IMR-90 (cell line): ENCODE results near the gene FBXL20. TPM values are rescaled to one million over a fixed set of nuclear protein-coding genes. Genes with fewer than 3 reads are reported as not detected.

ENCODE experiments used
- ATAC-seq: fragments of 200-7000 bp; cut with Tn5 transposase; 2 replicates; pipeline ENCODE4 v1.9.1; 2020; ENCODE audit warnings: low read depth, mild to moderate bottlenecking, moderate library complexity
- BruUV-seq: library from RNA; stranded (reverse); fragments of 400-500 nt; replicated peaks from 2 replicates; lab custom pipeline; 2021; lab: Mats Ljungman, UMichigan
- CTCF ChIA-PET: fragments of 300-600 bp; formaldehyde crosslinking; extraction: SDS; loops from one replicate; lab custom pipeline; 2021; ENCODE audit warnings: antibody characterized with exemption; lab: Yijun Ruan, JAX
- POLR2A ChIA-PET: fragments of 300-600 bp; sonication (Branson Sonifier 250); formaldehyde crosslinking; loops from one replicate; lab custom pipeline; 2022; ENCODE audit warnings: antibody characterized with exemption; ENCODE audit not compliant: unreplicated experiment; lab: Charles Lee
- DNase-seq: peaks from one replicate; pipeline ENCODE4 v3.0.0; 2013
- H2AFZ ChIP-seq: replicated peaks from 2 replicates; pipeline ENCODE3; 2013; ENCODE audit warnings: low read length, mild to moderate bottlenecking; ENCODE audit not compliant: poor library complexity
- H2AK5ac ChIP-seq: 2 replicates; pipeline ENCODE4 v1.6.1; 2013; ENCODE audit warnings: low read depth, low read length, inconsistent platforms
- H2AK9ac ChIP-seq: replicated peaks from 2 replicates; pipeline ENCODE3; 2013; ENCODE audit warnings: mild to moderate bottlenecking, low read depth, low read length, moderate library complexity; ENCODE audit not compliant: poor library complexity
- H2BK120ac ChIP-seq: 2 replicates; pipeline ENCODE4 v1.6.1; 2013; ENCODE audit warnings: low read depth, low read length, inconsistent platforms
- H2BK15ac ChIP-seq: 3 replicates; pipeline ENCODE4 v1.6.1; 2013; ENCODE audit warnings: low read depth, low read length, inconsistent platforms
- H2BK20ac ChIP-seq: 2 replicates; pipeline ENCODE4 v1.6.1; 2013; ENCODE audit warnings: low read depth, mild to moderate bottlenecking, inconsistent platforms, low read length, moderate library complexity
- H2BK5ac ChIP-seq: 2 replicates; pipeline ENCODE4 v1.6.1; 2013; ENCODE audit warnings: mild to moderate bottlenecking, low read depth, low read length, inconsistent platforms; ENCODE audit not compliant: poor library complexity, severe bottlenecking
- H3K14ac ChIP-seq: replicated peaks from 2 replicates; pipeline ENCODE4 v1.6.1; 2013; ENCODE audit warnings: low read depth, low read length, inconsistent platforms
- H3K18ac ChIP-seq: 2 replicates; pipeline ENCODE4 v1.6.1; 2013; ENCODE audit warnings: low read depth, low read length, control low read depth
- H3K23ac ChIP-seq: 2 replicates; pipeline ENCODE4 v1.6.1; 2013; ENCODE audit warnings: low read depth, low read length, inconsistent platforms
- H3K27ac ChIP-seq: 2 replicates; pipeline ENCODE4 v1.5.1; 2013; ENCODE audit warnings: mild to moderate bottlenecking, control low read depth, low read length; ENCODE audit not compliant: insufficient read depth
- H3K27me3 ChIP-seq: 2 replicates; pipeline ENCODE4 v1.6.1; 2013; ENCODE audit warnings: low read length; ENCODE audit not compliant: control insufficient read depth, insufficient read depth
- H3K36me3 ChIP-seq: 2 replicates; pipeline ENCODE4 v1.6.1; 2013; ENCODE audit warnings: low read length, mixed read lengths; ENCODE audit not compliant: control insufficient read depth, insufficient read depth
- H3K4ac ChIP-seq: 2 replicates; pipeline ENCODE4 v1.6.1; 2013; ENCODE audit warnings: low read depth, low read length, inconsistent platforms
- H3K4me1 ChIP-seq: 2 replicates; pipeline ENCODE4 v1.6.1; 2013; ENCODE audit warnings: low read length, mixed read lengths; ENCODE audit not compliant: control insufficient read depth, insufficient read depth
- H3K4me2 ChIP-seq: 2 replicates; pipeline ENCODE4 v1.6.1; 2013; ENCODE audit warnings: low read depth, mild to moderate bottlenecking, control low read depth, low read length, moderate library complexity
- H3K4me3 ChIP-seq: 2 replicates; pipeline ENCODE4 v1.5.1; 2013; ENCODE audit warnings: low read depth, mild to moderate bottlenecking, control low read depth, low read length, moderate library complexity; ENCODE audit not compliant: insufficient read depth
- H3K56ac ChIP-seq: 2 replicates; pipeline ENCODE4 v1.6.1; 2013; ENCODE audit warnings: low read length, inconsistent platforms; ENCODE audit not compliant: insufficient read depth; ENCODE audit errors: extremely low read depth
- H3K79me1 ChIP-seq, 2 experiments: 2 replicates each; pipeline ENCODE4 v1.6.1; 2013; ENCODE audit warnings: low read length in 2 of 2, inconsistent platforms in 1 of 2, low read depth in 1 of 2
- H3K9ac ChIP-seq: 2 replicates; pipeline ENCODE4 v1.6.1; 2013; ENCODE audit warnings: low read depth, low read length, control low read depth
- H3K9me1 ChIP-seq: 2 replicates; pipeline ENCODE4 v1.6.1; 2013; ENCODE audit warnings: low read length, inconsistent platforms; ENCODE audit not compliant: insufficient read depth
- H3K9me3 ChIP-seq: 2 replicates; pipeline ENCODE4 v1.6.1; 2013; ENCODE audit warnings: low read length; ENCODE audit not compliant: control insufficient read depth, insufficient read depth
- H4K20me1 ChIP-seq: 2 replicates; pipeline ENCODE4 v1.6.1; 2013; ENCODE audit warnings: low read length, inconsistent platforms; ENCODE audit not compliant: insufficient read depth
- H4K5ac ChIP-seq: 2 replicates; pipeline ENCODE4 v1.6.1; 2013; ENCODE audit warnings: mild to moderate bottlenecking, low read depth, low read length, control low read depth
- H4K8ac ChIP-seq, 2 experiments: 2 replicates each; pipeline ENCODE4 v1.6.1; 2013; ENCODE audit warnings: low read depth in 2 of 2, low read length in 2 of 2, control low read depth in 1 of 2, inconsistent platforms in 1 of 2
- H4K91ac ChIP-seq: 2 replicates; pipeline ENCODE4 v1.6.1; 2013; ENCODE audit warnings: low read depth, low read length, inconsistent platforms; ENCODE audit not compliant: insufficient read depth
- BHLHE40 ChIP-seq: fragments of 150-350 bp; IDR thresholded peaks from 2 replicates; pipeline ENCODE4 v1.6.1; 2016; ENCODE audit warnings: mild to moderate bottlenecking, low read depth, low read length
- CEBPB ChIP-seq: IDR thresholded peaks from 2 replicates; pipeline ENCODE4 v1.6.1; 2012; ENCODE audit warnings: low read depth, low read length, improper control_type of control experiment
- CHD1 ChIP-seq: IDR thresholded peaks from 2 replicates; pipeline ENCODE4 v1.6.1; 2012; ENCODE audit warnings: low read depth, low read length, improper control_type of control experiment
- CTCF ChIP-seq: conservative IDR thresholded peaks from 2 replicates; pipeline ENCODE4 v1.5.1; 2012; ENCODE audit warnings: mild to moderate bottlenecking, low read depth, low read length, improper control_type of control experiment
- ELK1 ChIP-seq: fragments of 150-350 bp; IDR thresholded peaks from 2 replicates; pipeline ENCODE4 v1.6.1; 2016; ENCODE audit warnings: low read depth, mild to moderate bottlenecking, low read length, moderate library complexity, borderline replicate concordance
- FOS ChIP-seq: fragments of 150-350 bp; IDR thresholded peaks from 2 replicates; pipeline ENCODE4 v1.6.1; 2016; ENCODE audit warnings: low read depth, low read length
- MAFK ChIP-seq: IDR thresholded peaks from 2 replicates; pipeline ENCODE4 v1.6.1; 2012; ENCODE audit warnings: low read depth, low read length, improper control_type of control experiment
- MAZ ChIP-seq: IDR thresholded peaks from 2 replicates; pipeline ENCODE4 v1.6.1; 2012; ENCODE audit warnings: low read depth, mild to moderate bottlenecking, low read length, improper control_type of control experiment, moderate library complexity, borderline replicate concordance
- MXI1 ChIP-seq: IDR thresholded peaks from 2 replicates; pipeline ENCODE4 v1.6.1; 2012; ENCODE audit warnings: low read depth, mild to moderate bottlenecking, low read length, moderate library complexity, borderline replicate concordance
- NFE2L2 ChIP-seq: fragments of 150-350 bp; IDR thresholded peaks from 2 replicates; pipeline ENCODE4 v1.6.1; 2016; ENCODE audit warnings: low read depth, mild to moderate bottlenecking, low read length
- POLR2A ChIP-seq: IDR thresholded peaks from 2 replicates; pipeline ENCODE4 v1.6.1; 2012; ENCODE audit warnings: mild to moderate bottlenecking, low read depth, low read length
- RAD21 ChIP-seq: IDR thresholded peaks from 2 replicates; pipeline ENCODE4 v1.6.1; 2012; ENCODE audit warnings: low read length, improper control_type of control experiment
- SMC3 ChIP-seq: fragments of 150-350 bp; IDR thresholded peaks from 2 replicates; pipeline ENCODE4 v1.6.1; 2016; ENCODE audit warnings: low read depth, mild to moderate bottlenecking, antibody characterized with exemption, low read length, moderate library complexity
- dilution Hi-C: fragments of 300-500 bp; cut with HindIII; formaldehyde crosslinking; loops from one replicate; pipeline ENCODE4 v1.14.3; 2018; ENCODE audit warnings: low sequenced_read_pairs; ENCODE audit not compliant: unreplicated experiment
- in situ Hi-C: fragments of 300-500 bp; cut with MboI; formaldehyde crosslinking; loops from 3 replicates; pipeline ENCODE4 v1.14.3; 2019; ENCODE audit warnings: low sequenced_read_pairs, inconsistent platforms, mixed read lengths
- intact Hi-C: fragments of 100-400 bp; cut with micrococcal nuclease; formaldehyde crosslinking; loops from 2 replicates; pipeline ENCODE4 v1.10.0; 2022
- polyA plus RNA-seq, 3 experiments: library from polyadenylated mRNA; depleted of rRNA; stranded (reverse); fragments of >200 nt; gene quantifications; 2 replicates each; pipeline ENCODE4 v1.2.3, GENCODE V29; 2012; ENCODE audit warnings: low replicate concordance in 1 of 3
- total RNA-seq: library from RNA; depleted of rRNA; stranded (reverse); fragments of >200 nt; gene quantifications from 2 replicates; pipeline ENCODE4 v1.2.3, GENCODE V29; 2012

Gene FBXL20
- total and polyA plus RNA-seq, 2 of the 4 experiments (the other 2 are of a cell fraction) = 4.1 to 13.8 TPM

GRCh38 chr17:39340731-39341130 lies 60.7 kb downstream of the FBXL20 start:
- dilution Hi-C loops = no loop called here
- Histone ChIP-seq H3K14ac (no peak overlapping the region), H3K9me3 (no peaks in the 10 kb centered on the region), H2BK120ac (no peak overlapping the region), H3K23ac (no peak overlapping the region), H3K9ac (no peak overlapping the region), H3K4ac (no peak overlapping the region), H3K79me1 (peaks cover 0 to 2% of the 10 kb centered on the region in 2 experiments; a peak in 1 of 4 replicates), H4K20me1 (no peaks in the 10 kb centered on the region), H3K27ac (no peak overlapping the region), H2AK9ac (no peak overlapping the region), H3K4me1 (no peaks in the 10 kb centered on the region), H4K8ac (no peak overlapping the region), H3K18ac (no peak overlapping the region), H2BK20ac (no peak overlapping the region), H2AFZ (no peak overlapping the region), H3K4me2 (no peak overlapping the region), H4K5ac (no peak overlapping the region), H3K56ac (no peak overlapping the region), H3K9me1 (no peaks in the 10 kb centered on the region), H2BK5ac (no peak overlapping the region), H4K91ac (no peak overlapping the region), H3K27me3 (no peaks in the 10 kb centered on the region), H2BK15ac (no peak overlapping the region), H3K4me3 (no peak overlapping the region), H2AK5ac (no peak overlapping the region), H3K36me3 (peaks cover 4% of the 10 kb centered on the region)
- TF ChIP-seq CHD1 (no peak), CTCF (no peak), MAZ (no peak), BHLHE40 (no peak), MXI1 (no peak), SMC3 (no peak), NFE2L2 (no peak), CEBPB (no peak), RAD21 (no peak), POLR2A (no peak), ELK1 (no peak), MAFK (no peak), FOS (no peak)
- ChIA-PET CTCF (no interaction called here), POLR2A (no interaction called here)
- DNase-seq = no peak
- in situ Hi-C loops = no loop called here
- intact Hi-C loops = no loop called here
- ATAC-seq = no peak
- BruUV-seq = no TSS peak
